Mucosa of descending colon (tissue), 3 donors: ENCODE results near the gene SLC31A1. TPM values are rescaled to one million over a fixed set of nuclear protein-coding genes. Genes with fewer than 3 reads are reported as not detected.
A peak's percentile ranks its signal among the peaks of the same experiment; 100 is the strongest.

Source experiments
- ATAC-seq: fragments of 200-7000 bp; cut with Tn5 transposase; one replicate; pipeline ENCODE4 v1.9.1; 2020; ENCODE audit warnings: mild to moderate bottlenecking, moderate library complexity
- DNase-seq, 3 donors: peaks; one replicate each; pipeline ENCODE4 v3.0.0-alpha.2; 2020
- H3K36me3 ChIP-seq: fragments of 200-600 bp; one replicate; pipeline ENCODE4 v1.8.0; 2021; ENCODE audit warnings: low read depth, mild to moderate bottlenecking
- H3K4me1 ChIP-seq: fragments of 200-600 bp; one replicate; pipeline ENCODE4 v1.8.0; 2021; ENCODE audit warnings: low read depth, mild to moderate bottlenecking
- H3K4me3 ChIP-seq: fragments of 200-600 bp; one replicate; pipeline ENCODE4 v1.8.0; 2021; ENCODE audit warnings: mild to moderate bottlenecking
- H3K9me3 ChIP-seq: fragments of 200-600 bp; one replicate; pipeline ENCODE4 v1.8.0; 2021; ENCODE audit warnings: mild to moderate bottlenecking
- intact Hi-C, 2 donors: fragments of 100-400 bp; cut with DNase I in 1 of 2; cut with micrococcal nuclease in 1 of 2; formaldehyde crosslinking; loops; one replicate each; pipeline versions ENCODE4 v1.11.0 to v1.11.1; 2022; cut with DNase I, micrococcal nuclease
- total RNA-seq, 3 donors: library from RNA; stranded (reverse); fragmentation: NEBNext Ultra II Directional in 2 of 3; extraction: Animal tissue kit (Norgen Biotek cat#: 25700) in 2 of 3; gene quantifications; one replicate each; pipeline versions ENCODE4 v1.2.1 to v1.2.4, GENCODE V29; 2021 to 2023
- TF ChIP-seq, protein P1 (sequence below): fragments of 200-600 bp; IDR thresholded peaks from one replicate; pipeline ENCODE4 v1.8.0; 2022; ENCODE audit warnings: antibody characterized with exemption, mild to moderate bottlenecking
- donor health status: DM: no; HTN: no; CAD: no; lungs with moderate emphysema.
- donor health status: DM: no; HTN: no; CAD: no.
- donor health status: DM: no; HTN: yes; CAD: no.

SLC31A1 gene
- total RNA-seq, 3 donors from 2014 or later, result 26.5 to 63.7 (median 34.7) TPM

GRCh38 chr9:113298924-113299770 lies 77.8 kb downstream of the SLC31A1 start:
- H3K9me3 ChIP-seq, result no peaks in the 10 kb centered on the region
- ATAC-seq, result no peak
- DNase-seq, result no peak
- H3K4me3 ChIP-seq, result no peak overlapping the region
- no peaks in the 10 kb centered on the region for H3K4me1 ChIP-seq
- intact Hi-C loops, result no loop called here
- no peaks in the 10 kb centered on the region for H3K36me3 ChIP-seq
- TF ChIP-seq, protein P1, sequence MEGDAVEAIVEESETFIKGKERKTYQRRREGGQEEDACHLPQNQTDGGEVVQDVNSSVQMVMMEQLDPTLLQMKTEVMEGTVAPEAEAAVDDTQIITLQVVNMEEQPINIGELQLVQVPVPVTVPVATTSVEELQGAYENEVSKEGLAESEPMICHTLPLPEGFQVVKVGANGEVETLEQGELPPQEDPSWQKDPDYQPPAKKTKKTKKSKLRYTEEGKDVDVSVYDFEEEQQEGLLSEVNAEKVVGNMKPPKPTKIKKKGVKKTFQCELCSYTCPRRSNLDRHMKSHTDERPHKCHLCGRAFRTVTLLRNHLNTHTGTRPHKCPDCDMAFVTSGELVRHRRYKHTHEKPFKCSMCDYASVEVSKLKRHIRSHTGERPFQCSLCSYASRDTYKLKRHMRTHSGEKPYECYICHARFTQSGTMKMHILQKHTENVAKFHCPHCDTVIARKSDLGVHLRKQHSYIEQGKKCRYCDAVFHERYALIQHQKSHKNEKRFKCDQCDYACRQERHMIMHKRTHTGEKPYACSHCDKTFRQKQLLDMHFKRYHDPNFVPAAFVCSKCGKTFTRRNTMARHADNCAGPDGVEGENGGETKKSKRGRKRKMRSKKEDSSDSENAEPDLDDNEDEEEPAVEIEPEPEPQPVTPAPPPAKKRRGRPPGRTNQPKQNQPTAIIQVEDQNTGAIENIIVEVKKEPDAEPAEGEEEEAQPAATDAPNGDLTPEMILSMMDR, result no peak

DNA sequence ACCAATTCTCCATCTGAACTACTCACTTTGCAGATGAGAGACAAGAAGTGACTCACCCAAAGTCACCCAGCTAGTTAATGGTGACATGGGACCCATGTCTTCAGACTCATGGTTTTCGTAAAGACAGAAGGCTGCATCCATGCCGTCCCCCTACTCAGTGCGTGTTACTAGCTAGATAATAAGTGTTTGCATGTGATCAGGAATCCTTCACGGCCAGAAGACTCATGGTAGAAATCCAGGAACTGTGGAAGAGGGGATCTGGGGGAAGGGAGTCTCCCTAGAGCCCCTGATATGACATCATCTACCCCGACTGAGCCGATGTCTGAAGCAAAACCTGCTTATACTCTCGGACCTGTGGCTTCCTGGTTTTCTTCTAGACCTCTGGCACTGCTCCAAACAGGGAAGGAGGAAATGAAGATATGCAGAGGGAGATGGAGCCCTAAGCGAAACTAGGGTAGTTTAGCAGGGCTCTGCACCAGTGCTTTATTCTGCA lies 78.5 kb downstream of the SLC31A1 start:
- ATAC-seq, result peak; percentile 89
- intact Hi-C loops, result loop anchor here in 1 of 2 donors (10.0 kb wide), 1 partner anchor 105 kb away; the partner anchor contains the start of gene ALAD
- TF ChIP-seq, protein P1, result no peak
- H3K4me1 ChIP-seq, result no peaks in the 10 kb centered on the region
- no peak overlapping the region for H3K4me3 ChIP-seq
- H3K36me3 ChIP-seq, result no peaks in the 10 kb centered on the region
- H3K9me3 ChIP-seq, result no peaks in the 10 kb centered on the region
- DNase-seq, result peak in 1 of 3 donors; percentile 83

DNA sequence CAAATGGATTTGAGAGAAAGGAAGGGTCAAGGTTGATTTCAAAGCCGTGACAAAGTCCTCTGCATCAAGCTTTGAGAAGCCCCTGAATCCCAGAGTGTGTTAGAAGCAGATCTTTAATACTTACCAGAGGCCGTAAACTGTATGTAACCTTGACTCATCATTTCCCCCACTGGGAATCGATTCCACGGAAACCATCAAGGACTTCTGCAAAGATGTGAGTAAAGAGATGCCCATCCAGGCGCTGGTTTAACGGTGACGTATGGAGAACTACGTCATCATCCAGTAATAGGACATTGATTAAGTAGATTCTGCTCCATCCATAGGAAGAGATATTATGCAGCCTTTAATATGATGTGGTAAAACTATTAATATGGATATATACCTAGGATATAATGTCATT lies 80.2 kb downstream of the SLC31A1 start:
- DNase-seq, result no peak
- intact Hi-C loops, result loop anchor here in 1 of 2 donors (10.0 kb wide), 1 partner anchor 103 kb away; the partner anchor contains the start of gene ALAD
- ATAC-seq, result no peak
- no peaks in the 10 kb centered on the region for H3K36me3 ChIP-seq
- TF ChIP-seq, protein P1, result no peak
- no peak overlapping the region for H3K4me3 ChIP-seq
- no peaks in the 10 kb centered on the region for H3K9me3 ChIP-seq
- H3K4me1 ChIP-seq, result no peaks in the 10 kb centered on the region

DNA sequence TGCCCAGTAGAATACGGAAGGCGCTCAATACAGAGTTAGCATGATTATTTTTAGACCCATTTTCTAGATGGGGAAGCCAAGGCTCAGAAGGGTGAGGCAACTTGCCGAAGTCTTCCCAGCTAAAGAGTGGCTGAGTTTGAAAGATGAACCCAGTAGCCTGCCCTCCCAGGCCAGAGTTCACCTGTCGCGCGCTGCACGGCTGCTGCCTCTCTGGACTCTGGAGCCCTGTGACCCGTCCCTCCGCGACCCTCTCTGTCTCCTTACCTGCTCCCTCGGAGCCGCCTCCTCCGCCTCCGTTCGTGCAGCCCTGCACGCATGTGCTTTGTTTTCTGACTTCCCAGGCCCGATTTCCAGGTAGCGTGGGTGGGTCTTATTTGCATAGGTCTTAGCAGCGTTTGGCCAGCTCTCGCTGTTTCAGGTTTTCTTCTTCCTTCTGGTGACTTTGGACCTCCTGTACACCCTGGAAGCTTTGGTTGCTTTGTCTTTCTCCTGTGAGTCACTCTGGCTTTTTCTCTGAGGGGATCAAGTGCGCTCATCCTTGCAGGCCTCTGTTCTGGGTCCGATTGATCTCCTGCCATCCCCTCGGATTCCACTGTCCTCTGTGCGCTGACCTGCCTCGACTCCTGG lies 81.6 kb downstream of the SLC31A1 start, which contains the start of gene RNF183:
Gene RNF183, minus strand, starts transcription at position 585 of the 627 bp plus-strand sequence. CDS start 5,192 bp downstream, outside the sequence.
- intact Hi-C loops, result loop anchor here in 1 of 2 donors (10.0 kb wide), 1 partner anchor 102 kb away; the partner anchor contains the start of gene ALAD
- peak; percentile 41 to 60 (median 54) for DNase-seq

DNA sequence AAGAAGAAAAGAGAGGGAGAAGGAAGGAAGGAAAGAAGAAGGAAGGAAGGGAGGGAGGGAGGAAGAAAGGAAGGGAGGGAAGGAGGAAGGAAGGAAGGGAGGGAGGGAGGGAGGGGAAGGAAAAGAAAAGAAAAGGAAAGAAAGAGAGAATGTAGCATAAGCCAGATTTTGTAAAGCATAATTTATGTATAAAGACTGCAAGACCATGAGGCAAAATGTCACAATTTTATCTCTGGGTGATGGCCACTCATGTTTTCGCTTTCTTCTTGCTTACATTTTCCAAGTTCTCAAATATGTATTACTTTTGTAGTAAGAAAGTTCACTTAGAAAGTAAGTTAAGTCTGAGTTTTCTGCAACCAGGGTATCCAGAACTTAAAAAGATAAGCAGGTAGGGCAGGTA lies 85.2 kb downstream of the SLC31A1 start:
- H3K9me3 ChIP-seq, result no peaks in the 10 kb centered on the region
- TF ChIP-seq, protein P1, result no peak
- H3K4me3 ChIP-seq, result no peak overlapping the region
- intact Hi-C loops, result loop anchor here in 1 of 2 donors (10.0 kb wide), 1 partner anchor 98 kb away; the partner anchor contains the start of gene ALAD
- H3K4me1 ChIP-seq, result no peaks in the 10 kb centered on the region
- ATAC-seq (no peak), DNase-seq (no peak)
- H3K36me3 ChIP-seq, result no peaks in the 10 kb centered on the region

More for the DNA sequence above, 81.6 kb downstream of the SLC31A1 start, which contains the start of gene RNF183:
- Histone ChIP-seq H3K4me3 (no peak within 1 kb of the TSS), H3K4me1 (no peaks in the 10 kb centered on the region), H3K36me3 (no peaks in the 10 kb centered on the region), H3K9me3 (no peaks in the 10 kb centered on the region)
- peak; percentile 71 for ATAC-seq
- TF ChIP-seq, protein P1, result no peak
